HG03439 (cell line): ENCODE data around the gene MBD3L2.
A peak's percentile ranks its signal among the peaks of the same experiment; 100 is the strongest.
"Not testable (repeated sequence)": the region's sequence is repeated elsewhere in the genome, so short reads cannot be mapped to it uniquely, and the experiment has no call there.

Experiments used
- ATAC-seq: cut with Tn5 transposase; IDR thresholded peaks from one replicate; pipeline ENCODE4 v1.9.1; 2021; ENCODE audit warnings: mild to moderate bottlenecking, moderate library complexity; ENCODE audit not compliant: unreplicated experiment

The MBD3L2 gene

DNA sequence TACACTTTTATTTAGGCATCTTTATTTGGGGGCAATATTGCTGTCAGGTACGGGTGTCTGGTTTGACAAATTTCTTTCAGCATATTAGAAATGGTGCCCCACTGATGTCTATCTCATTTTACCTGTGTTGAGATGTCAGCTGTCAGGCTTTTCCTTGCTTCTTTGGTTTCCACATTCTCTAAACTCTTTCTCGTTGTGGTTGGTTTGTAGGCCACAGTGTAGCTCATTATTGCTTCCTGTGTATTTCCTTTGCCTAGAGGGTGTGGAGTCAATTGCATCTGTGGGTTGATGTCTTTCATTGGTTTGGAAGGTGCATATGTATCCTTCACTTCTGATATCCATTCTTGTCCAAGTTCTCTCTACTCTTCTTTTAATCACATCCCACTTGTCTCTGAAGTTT, 10.9 kb downstream of the MBD3L2 start:
- not testable (repeated sequence) for ATAC-seq

GRCh38 chr19:7063339-7063738, 14.2 kb downstream of the MBD3L2 start:
- no peak for ATAC-seq

DNA sequence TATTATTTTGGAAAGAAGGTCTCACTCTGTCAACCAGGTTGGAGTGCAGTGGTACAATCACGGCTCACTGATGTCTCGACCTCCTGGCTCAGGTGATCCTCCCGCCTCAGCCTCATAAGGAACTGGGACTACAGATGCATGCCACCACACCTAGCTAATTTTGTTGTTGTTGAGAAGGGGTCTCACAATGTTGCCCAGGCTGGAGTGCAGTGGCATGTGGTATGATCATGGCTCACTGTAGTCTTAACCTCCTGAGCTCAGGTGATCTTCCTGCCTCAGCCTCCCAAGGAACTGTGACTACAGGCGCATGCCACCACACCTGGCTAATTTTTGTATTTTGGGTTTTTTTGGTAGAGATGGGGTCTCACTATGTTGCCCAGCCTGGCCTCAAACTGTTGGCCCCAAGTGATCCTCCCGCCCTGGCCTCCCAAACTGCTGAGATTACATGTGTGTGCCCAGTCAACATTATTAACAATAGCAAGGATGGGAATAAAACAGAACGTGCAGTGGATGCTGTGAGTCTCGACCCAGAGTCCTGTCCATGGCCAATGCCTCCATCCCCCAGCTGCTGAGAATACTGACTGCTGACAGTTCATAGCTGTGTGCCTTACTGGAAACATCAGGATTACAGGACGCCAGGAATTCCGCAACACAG, 14.8 kb downstream of the MBD3L2 start:
- no peak for ATAC-seq

GRCh38 chr19:7067122-7067521, 18.0 kb downstream of the MBD3L2 start:
- ATAC-seq: not testable (repeated sequence)

DNA sequence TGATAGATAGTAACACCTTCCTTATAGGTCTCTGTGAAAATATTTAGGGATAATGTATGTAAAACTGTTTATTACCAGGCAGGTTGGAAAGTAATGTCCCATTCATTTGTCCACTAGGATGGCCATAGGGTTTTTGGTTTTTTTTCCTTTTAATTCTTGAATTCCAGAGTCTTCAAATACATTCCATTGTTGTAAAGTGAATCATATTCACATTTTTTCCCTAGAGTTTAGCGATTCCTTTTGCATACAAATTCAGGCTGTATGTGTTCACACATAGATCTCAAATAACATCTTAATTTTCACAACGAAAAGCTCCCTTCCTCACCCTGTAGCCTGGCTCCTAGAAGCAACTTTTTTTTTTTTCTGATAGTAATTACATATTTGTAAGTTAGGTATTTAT, 18.6 kb downstream of the MBD3L2 start:
- no peak for ATAC-seq

DNA sequence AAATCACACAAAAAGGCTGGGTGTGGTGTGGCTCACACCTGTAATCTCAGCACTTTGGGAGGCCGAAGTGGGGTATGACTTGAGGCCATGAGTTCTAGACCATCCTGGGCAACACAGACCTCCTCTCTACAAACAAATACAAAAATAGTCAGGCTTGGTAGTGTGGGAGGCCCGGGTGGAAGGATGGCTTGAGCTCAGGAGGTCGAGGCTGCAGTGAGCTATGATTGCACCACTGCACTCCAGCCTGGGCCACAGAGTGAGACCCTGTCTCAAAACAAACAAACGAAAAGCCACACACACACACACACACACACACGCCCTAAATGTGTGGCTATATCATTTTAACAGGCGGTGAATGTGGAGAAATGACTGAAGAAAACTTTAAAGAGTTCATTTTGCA, 19.5 kb downstream of the MBD3L2 start:
- no peak for ATAC-seq

DNA sequence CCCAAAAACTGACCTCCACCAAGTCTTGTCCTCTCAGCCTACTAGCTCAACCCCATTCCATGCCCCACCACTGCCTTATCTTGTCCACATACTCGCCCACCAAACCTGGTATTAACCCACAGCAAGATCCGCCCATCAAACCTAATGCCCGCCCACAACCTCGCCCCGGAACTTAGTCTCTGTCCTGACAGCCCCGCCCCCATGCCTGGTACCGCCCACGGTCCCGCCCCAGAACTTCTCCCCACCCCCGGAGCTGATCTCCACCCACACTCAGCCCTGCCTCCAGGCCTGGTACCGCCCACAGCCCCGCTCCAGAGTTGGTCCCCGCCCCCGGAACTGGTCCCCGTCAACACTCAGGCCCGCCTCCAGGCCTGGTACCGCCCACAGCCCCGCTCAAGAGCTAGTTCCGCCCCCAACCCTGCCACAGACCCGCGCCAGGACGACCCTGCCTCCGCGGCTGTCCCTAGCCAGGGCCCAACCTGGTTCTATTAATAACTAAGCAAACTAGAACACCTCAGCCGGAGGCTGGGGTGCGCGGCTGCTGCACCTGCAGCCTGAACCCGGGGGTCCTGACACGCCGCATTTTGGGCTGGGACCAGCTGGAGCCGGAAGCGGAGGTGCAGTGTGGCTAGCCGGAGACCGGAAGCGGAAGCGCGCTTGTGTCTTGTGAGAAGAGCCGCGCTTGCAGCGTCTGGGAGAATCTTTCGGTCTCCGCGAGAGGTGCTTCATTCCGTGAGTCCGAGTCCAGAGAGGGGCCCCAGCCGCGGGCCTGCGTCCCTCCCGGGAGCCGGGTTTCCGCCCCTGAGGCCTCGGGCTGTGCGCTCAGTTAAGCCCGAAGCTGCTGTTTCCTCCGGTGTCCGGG, 20.2 kb downstream of the MBD3L2 start, which contains the start of gene ZNF557:
TSS of gene ZNF557 (plus strand) at position 662 of the 862 bp plus-strand sequence. CDS start 5,372 bp downstream, outside the sequence.
- ATAC-seq: peak; percentile 92

GRCh38 chr19:7069904-7070226, 20.7 kb downstream of the MBD3L2 start:
- ATAC-seq: no peak

GRCh38 chr19:7072541-7072940, 23.4 kb downstream of the MBD3L2 start:
- ATAC-seq: no peak

GRCh38 chr19:7074705-7075282, 25.7 kb downstream of the MBD3L2 start:
- no peak for ATAC-seq

- ATAC-seq: no peak
Measured at GRCh38 chr19:7076151-7076550, 27.0 kb downstream of the MBD3L2 start.

GRCh38 chr19:7078008-7078407, 28.9 kb downstream of the MBD3L2 start:
- no peak for ATAC-seq

GRCh38 chr19:7083076-7083956, 34.2 kb downstream of the MBD3L2 start:
- ATAC-seq: no peak

- ATAC-seq: no peak
Measured at GRCh38 chr19:7088999-7089398, 39.9 kb downstream of the MBD3L2 start.

- no peak for ATAC-seq
Measured at GRCh38 chr19:7098096-7098495, 49.0 kb downstream of the MBD3L2 start.

GRCh38 chr19:7098701-7099596, 49.8 kb downstream of the MBD3L2 start:
- peak; percentile 83 for ATAC-seq

DNA sequence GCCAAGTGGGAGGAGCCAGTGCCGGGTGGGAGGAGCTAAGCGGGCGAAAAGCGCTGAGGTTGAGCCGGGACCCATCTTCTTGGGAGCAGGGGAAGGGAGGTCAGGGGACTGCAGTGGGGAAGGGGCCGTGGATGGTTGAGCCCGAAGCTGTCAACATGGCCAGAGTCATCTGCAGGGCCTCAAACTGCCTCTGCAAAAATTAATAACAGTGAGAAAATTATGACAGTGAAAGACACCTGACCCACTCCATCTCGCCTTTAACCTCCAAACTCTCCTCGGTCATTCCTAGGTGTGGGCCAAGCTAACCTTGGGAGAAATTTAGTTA, 50.4 kb downstream of the MBD3L2 start:
- ATAC-seq: no peak
